NCI-H2107 treated with DMSO at 0.1 percent for 48 hours (cell line): ENCODE results near the gene SCUBE1.

Experiments
- DNase-seq: peaks from one replicate; lab custom pipeline; 2025; ENCODE audit not compliant: unreplicated experiment; lab: John Stamatoyannopoulos, UW

SCUBE1 gene

DNA sequence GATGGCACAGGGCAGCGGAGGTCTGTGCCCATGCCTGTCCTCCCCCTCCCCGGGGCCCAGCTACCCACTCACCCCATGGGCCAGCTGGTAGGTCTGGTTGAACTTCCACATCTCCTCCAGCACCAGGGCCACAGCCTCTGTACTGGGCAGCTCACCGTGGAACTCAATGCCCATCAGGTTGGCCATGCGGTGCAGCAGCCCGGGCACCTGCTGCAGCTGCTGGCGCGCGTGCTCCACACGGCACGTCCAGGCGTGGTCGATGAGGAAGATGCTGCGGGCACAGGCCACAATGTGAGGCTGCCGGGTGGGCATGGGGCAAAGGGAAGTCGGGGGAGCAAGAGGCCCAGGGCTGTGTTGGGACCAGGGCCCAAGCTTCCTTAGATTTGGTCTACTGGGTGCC, 162.5 kb downstream of the SCUBE1 start:
- no peak for DNase-seq

GRCh38 chr22:43179911-43180195, 163.3 kb downstream of the SCUBE1 start:
- no peak for DNase-seq

- DNase-seq, result no peak
Measured at GRCh38 chr22:43179146-43179910, 163.8 kb downstream of the SCUBE1 start.

DNA sequence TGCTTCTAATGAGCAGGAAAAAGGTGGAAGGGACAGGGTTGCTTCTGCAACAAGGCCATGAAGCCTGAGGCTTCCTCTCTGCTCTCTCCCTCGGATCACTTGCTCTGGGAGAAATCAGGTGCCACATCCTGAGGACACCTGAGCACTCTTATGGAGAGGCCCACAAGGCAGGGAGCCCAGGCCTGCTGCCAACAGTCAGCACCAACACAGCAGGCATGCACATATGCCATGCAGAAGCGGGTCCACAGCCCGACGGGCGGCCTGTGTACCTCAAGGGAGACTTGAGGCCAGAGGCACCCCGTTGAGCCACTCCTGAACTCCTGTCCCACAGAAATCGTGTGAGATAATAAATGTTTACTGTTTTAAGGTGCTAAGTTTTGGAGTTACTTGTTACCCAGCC, 165.7 kb downstream of the SCUBE1 start:
- DNase-seq, result no peak

- DNase-seq, result no peak
Measured at GRCh38 chr22:43176090-43176489, 167.1 kb downstream of the SCUBE1 start.

DNA sequence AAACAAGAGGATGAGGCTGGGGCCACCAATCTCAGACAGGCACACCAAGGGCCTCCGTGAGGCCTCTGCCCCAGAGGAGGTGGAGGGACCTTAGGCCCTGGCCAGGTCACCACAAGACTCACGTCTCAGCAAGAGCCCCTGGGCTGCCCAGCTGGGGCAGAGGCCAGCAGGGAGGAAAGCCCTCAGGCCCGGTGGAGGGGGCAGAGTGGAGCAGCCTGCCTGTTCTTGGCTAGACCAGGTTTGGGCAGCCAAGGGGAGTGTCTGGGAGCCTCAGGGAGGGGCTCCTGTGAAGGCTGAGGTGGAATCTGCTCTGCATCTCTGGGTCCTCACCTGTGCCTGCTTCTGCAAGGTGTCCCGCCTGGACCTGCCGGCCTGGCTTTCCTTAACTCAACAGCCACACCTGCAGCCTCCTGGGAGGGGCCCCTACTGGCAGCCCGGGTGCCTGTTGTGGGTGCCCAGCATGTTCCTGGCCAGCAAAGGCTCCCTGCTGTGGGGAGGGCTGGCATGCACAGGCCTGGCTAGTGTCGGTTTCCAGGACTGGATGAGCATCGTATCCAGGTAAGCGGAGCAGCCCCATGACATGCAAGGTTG, 168.1 kb downstream of the SCUBE1 start:
- no peak for DNase-seq

- no peak for DNase-seq
Measured at GRCh38 chr22:43173976-43174720, 169.0 kb downstream of the SCUBE1 start.

GRCh38 chr22:43173566-43173965, 169.6 kb downstream of the SCUBE1 start:
- no peak for DNase-seq

DNA sequence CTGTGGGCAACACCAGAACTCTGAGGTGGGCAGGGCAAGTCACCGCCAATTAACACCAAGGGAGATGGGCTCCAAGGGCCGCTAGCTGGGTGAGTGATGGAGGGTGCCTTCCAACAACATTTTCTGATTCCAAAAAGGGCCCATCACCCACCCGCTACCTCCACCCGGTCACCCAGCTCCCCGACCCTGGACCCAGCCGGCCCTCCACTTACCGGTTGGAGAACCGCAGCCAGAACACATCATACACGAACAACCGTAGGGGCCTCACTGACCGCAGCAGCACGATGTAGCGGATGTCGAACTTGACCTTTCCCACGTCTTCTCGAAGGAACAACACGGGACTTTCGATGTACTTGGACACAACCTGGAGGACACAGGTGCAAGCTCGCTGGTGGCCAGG, 171.0 kb downstream of the SCUBE1 start:
- no peak for DNase-seq

DNA sequence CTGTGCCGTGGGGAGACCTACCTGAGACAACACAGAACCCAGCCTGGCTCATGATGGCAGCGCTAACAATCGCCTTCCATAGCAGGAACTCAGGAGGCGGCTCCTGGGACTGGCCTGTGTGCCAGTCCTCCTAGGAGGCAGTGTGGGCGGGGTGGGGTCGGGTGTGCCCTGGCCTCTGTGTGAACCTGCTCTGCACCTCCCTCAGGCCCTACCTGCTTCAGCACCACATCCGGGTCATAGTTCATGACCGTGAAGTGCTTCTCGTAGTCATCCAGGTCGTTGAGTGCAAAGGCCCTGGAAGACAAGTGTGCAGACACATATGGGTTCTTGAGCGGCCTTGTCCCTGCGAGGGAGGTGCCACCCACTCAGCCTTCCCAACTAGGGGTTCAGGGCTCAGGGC, 171.6 kb downstream of the SCUBE1 start:
- DNase-seq, result no peak

GRCh38 chr22:43171019-43171491, 172.1 kb downstream of the SCUBE1 start:
- DNase-seq, result no peak

DNA sequence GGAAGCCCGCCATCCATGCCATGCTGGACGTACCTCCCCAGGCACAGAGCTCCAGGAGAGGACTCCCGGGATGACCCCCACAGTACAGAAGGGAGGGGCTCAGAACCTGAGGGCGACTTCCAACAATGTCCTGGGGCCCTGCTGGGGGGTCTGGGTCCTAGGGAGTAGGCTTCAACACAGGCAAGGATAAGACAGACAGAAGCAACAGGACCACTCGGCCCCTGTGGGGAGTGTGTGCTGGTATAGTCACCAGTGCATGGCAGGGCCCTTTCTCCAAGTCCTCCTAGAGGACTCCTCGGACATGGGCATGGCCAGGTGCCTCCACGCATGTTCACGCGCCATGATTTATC, 173.1 kb downstream of the SCUBE1 start:
- DNase-seq, result no peak

DNA sequence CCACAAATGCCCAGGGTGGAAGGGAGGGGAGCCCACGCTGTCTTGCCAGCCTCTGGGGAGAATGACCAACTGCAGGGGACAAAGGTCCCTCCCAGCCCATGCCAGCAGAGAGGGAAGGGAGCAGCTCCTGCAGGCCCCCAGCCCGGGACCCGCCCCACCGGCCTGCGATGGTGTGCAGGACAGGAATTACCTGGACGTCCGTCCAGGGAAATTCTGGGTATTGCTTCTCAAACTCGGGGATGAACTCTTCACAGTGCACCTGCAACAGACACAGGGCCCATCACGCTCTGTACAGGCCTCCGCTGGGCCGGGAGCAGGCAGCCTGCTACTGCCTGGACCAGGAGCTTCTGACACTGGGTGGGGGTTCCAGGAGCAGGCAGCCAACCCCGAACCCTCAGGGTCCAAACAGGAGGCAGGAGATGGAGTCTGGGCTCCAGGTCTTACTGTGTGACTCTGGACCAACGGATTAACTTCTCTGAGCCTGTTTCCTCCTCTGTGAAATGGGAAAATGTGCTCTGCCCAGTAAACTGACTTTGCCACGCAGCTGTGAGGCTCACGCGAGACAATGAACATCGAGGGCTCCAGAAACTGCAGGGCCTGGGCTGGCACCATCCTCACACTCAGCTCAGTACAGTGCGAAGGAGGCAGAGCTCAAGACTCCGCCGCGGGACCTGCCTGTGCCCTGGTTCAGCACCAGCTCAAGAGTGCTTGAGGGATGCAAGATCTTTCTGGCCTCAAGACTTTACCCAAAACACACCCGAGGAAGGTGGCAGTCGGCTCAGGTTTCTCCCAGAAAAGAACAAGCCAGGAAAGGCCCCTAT, 173.7 kb downstream of the SCUBE1 start:
- DNase-seq, result no peak

DNA sequence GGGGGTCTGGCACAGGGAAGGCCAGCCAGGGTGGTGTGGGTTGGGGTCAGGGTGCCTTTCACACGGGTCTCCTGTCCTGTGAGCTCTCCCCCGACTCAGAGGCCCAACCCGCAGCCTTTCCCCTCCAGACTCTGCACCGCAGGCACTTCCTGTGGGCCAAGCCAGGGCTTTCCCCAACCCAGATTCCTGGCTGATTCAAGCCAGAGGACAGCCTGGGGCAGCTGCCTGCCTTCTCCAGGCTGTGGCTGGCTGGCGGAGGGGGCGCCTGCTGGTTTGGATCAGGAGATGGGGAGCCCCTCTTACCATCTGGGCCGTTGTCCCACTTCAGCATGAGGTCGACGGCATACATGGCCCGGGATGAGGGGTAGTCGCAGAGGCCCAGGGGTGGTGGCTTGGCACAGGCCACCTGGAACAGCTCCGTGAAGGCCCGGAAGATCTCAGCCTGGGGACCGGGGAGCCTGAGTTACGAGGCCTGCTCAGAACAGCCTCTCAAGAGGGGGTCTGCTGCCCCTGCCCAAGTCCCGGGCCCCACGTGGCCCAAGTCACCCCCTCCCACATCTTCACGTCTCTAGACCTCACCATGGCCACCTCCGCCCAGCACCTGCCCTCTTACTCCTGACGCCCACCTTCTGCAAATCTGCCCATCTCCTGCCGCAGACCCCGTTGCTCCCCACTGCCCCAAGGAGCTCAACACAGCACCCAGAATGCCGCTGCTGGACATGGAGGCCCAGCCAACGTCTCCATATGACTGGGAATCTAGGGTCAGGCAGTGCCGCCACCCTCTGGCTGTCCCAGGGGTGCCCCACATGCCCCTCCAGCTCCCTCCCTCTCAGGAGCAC, 174.5 kb downstream of the SCUBE1 start:
- DNase-seq, result no peak

DNA sequence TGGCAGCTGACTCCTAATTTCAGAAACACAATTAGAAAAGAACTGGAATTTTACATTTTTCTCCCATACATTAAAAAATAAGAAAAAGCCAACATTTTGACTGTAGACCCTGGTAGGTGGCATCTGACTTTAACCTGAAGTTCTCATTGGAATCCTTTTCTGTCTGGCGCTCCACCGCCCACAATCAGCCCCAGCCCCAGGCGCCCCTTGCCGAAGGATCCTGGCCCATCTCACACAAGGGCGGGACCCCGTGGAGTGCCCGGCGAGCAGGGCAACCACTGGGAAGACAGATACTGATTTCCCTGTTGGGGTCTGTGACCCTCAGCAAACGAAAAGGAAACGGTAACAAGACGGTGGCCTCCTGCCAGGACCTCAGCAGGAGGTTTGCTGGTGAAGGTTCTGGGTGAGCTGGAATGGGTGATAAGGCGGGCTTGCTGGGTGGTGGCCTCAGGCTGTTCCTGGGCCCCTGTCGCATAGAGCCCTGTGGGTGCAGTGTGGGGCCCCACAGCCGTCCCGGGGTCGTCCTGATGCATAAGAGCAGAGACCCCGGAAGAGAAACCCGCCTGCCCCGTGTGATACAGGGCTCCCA, 176.1 kb downstream of the SCUBE1 start:
- DNase-seq, result no peak

GRCh38 chr22:43166132-43166930, 176.8 kb downstream of the SCUBE1 start:
- no peak for DNase-seq

GRCh38 chr22:43164636-43165035, 178.5 kb downstream of the SCUBE1 start:
- no peak for DNase-seq

DNA sequence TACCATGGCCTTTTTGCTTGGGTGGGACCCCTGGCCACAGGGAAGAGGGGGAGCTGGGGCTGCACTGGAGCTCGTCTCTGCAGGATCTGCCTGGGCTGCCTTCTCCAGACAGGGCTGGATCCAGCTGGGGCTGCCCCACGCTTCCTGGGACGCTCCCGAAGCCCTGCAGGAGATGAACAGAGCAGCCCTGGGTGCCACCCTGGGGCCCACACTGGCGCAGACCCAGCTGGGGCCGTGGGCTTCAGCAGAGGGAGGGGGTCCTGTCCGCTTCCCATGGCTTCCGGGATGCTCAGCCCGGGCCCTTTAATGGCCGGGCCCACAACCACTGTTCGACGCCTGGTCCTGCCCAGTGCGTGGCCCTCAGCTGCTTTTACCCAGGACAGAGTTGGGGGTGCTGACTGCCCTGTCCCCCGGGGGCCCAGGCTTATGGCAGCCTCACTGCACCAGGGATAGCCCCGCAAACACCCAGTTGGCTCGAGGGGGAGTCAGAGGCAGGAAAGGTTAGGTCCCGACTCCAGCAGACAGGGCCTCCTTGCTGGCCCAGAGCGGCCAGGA, 179.9 kb downstream of the SCUBE1 start:
- no peak for DNase-seq
